HG03159 (cell line): ENCODE results near the gene LRCH2.

Experiments used
- ATAC-seq: cut with Tn5 transposase; IDR thresholded peaks from one replicate; pipeline ENCODE4 v1.9.1; 2021; ENCODE audit warnings: mild to moderate bottlenecking, moderate library complexity; ENCODE audit not compliant: unreplicated experiment

The LRCH2 gene

DNA sequence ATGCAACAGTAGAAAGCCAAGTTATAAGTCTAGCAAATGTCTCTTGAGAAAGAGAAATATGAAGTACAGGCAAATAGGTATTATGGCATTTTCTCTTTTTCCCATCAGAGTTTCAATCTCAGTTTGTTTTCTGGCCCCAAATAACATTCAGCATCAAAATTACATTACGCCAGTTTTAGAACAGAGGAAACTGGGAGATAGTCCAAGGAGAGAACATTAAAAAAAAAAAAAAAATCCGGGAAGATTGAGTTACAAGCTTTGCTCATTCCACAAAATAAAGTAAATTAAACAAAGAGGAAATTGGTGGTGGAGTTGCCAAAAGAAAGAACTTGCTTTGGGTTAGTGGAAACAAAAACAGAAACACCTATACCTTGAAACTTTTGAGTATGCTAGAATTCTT lies 166.1 kb downstream of the LRCH2 start:
- ATAC-seq: no peak

DNA sequence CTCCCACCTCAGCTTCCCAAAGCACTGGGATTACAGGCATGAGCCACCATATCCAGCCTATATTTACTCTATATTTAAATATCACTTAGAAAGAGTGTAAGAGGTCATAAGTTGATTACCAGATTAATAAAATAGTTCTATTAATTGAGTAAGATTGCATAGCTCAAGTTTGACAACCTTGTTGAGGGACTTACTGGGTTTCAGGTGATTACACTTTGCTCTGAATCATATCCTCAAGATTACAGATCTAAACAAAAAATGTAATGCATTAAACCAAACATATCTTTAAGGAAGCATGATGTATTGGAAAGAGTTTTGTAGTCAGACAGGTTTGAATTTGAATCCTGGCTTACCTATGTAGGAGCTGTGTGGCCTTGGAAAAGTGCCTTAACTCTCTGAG lies 168.6 kb downstream of the LRCH2 start:
- ATAC-seq: no peak
